ENCODE results near the gene PSMD10.

- TF ChIP-seq CTCF (IDR thresholded peaks at IDR 0.05; ENCODE audit: insufficient read depth, low read length) (no peak), POLR2AphosphoS5 (IDR thresholded peaks at IDR 0.05; ENCODE audit: low read depth) (no peak), REST (IDR thresholded peaks at IDR 0.05; ENCODE audit: insufficient replicate concordance, low read depth) (no peak), GABPA (IDR thresholded peaks at IDR 0.05; ENCODE audit: low read depth) (no peak), SPI1 (IDR thresholded peaks at IDR 0.05; ENCODE audit: borderline replicate concordance, low read depth) (no peak)
These were observed 43.4 kb upstream of the PSMD10 start for GRCh38 chrX:108134724-108135123.
